DOHH2 (cell line): ENCODE results near the gene INF2.

Experiments
- EZH2phosphoT487 ChIP-seq: fragments of 200-600 bp; sonication (generic); IDR thresholded peaks from 2 replicates; pipeline ENCODE4 v1.6.1; 2017; ENCODE audit warnings: borderline replicate concordance, mild to moderate bottlenecking, antibody characterized with exemption, low read length, moderate library complexity, mixed read lengths
- TF ChIP-seq, protein P1 (sequence below): fragments of 200-600 bp; sonication (generic); IDR thresholded peaks from one replicate; pipeline ENCODE4 v1.5.1; 2014; ENCODE audit warnings: antibody characterized with exemption, mild to moderate bottlenecking, low read depth, low read length; ENCODE audit not compliant: poor library complexity, severe bottlenecking

DNA sequence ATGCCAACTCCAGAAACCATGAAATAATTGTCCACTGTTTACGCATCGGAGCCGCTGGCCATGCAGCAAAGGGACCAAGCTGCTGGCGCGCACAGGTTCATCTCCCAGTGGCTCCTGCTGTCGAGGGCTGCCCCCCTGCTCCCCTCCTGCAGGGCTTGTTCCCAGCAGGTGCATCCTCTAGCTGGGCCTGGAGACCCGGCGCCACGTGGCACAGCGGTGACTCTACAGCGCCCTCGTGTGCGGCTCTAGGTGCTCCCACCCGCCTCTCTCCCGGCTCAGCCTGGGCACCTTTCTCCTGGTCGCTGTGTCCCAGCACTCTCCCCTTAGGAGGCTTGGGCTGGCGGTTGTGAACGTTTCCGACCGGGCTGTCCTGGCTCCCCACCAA is 37.5 kb upstream of the INF2 start:
- TF ChIP-seq, protein P1, sequence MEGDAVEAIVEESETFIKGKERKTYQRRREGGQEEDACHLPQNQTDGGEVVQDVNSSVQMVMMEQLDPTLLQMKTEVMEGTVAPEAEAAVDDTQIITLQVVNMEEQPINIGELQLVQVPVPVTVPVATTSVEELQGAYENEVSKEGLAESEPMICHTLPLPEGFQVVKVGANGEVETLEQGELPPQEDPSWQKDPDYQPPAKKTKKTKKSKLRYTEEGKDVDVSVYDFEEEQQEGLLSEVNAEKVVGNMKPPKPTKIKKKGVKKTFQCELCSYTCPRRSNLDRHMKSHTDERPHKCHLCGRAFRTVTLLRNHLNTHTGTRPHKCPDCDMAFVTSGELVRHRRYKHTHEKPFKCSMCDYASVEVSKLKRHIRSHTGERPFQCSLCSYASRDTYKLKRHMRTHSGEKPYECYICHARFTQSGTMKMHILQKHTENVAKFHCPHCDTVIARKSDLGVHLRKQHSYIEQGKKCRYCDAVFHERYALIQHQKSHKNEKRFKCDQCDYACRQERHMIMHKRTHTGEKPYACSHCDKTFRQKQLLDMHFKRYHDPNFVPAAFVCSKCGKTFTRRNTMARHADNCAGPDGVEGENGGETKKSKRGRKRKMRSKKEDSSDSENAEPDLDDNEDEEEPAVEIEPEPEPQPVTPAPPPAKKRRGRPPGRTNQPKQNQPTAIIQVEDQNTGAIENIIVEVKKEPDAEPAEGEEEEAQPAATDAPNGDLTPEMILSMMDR, result no peak
- TF ChIP-seq EZH2phosphoT487, result no peak
